Measurements from ENCODE around the gene LSM5. TPM values are rescaled to one million over a fixed set of nuclear protein-coding genes. Genes with fewer than 3 reads are reported as not detected.

Gene LSM5
- total and polyA plus RNA-seq, 9 of the 15 experiments (the other 6 are each of a cell fraction or from before 2014, with no cell fraction given) = 36.3 to 620 (median 186) TPM

GRCh38 chr7:32495298-32496051, 5.3 kb upstream of the LSM5 start, which contains the start of gene AVL9 (continued):
- TF ChIP-seq EZH2 (IDR thresholded peaks at IDR 0.05; ENCODE audit: borderline replicate concordance, low read depth, low read length) (no peak), TAF15 (IDR thresholded peaks at IDR 0.05; ENCODE audit: low read depth, low read length) (no peak), COPS2 (conservative IDR thresholded peaks at IDR 0.05) (no peak), GABPA (tag; conservative IDR thresholded peaks at IDR 0.05; ENCODE audit: low read depth) (peak; percentile 87), FOXK2 (conservative IDR thresholded peaks at IDR 0.05 in 1 of 2, IDR thresholded peaks at IDR 0.05 in 1 of 2; ENCODE audit: low read depth in 2 of 2) (no peak), JUN (IDR thresholded peaks at IDR 0.05; ENCODE audit: borderline replicate concordance, low read depth, low read length) (no peak), JUN (CRISPR knock-in tag; IDR thresholded peaks at IDR 0.05; ENCODE audit: borderline replicate concordance) (no peak), REST (IDR thresholded peaks at IDR 0.05; ENCODE audit: borderline replicate concordance) (peak; percentile 53), REST (CRISPR knock-in tag; IDR thresholded peaks at IDR 0.05; ENCODE audit: low read depth) (peak; percentile 49; the same call in 1 of the 2 replicates)

Data from K562 (cell line).